Mucosa of descending colon (tissue), 3 donors: ENCODE data around the gene BAHD1. TPM values are rescaled to one million over a fixed set of nuclear protein-coding genes. Genes with fewer than 3 reads are reported as not detected.
"Not testable (repeated sequence)": the region's sequence is repeated elsewhere in the genome, so short reads cannot be mapped to it uniquely, and the experiment has no call there.

Experiments
- ATAC-seq: fragments of 200-7000 bp; cut with Tn5 transposase; one replicate; pipeline ENCODE4 v1.9.1; 2020; ENCODE audit warnings: mild to moderate bottlenecking, moderate library complexity
- DNase-seq, 3 donors: peaks; one replicate each; pipeline ENCODE4 v3.0.0-alpha.2; 2020
- H3K36me3 ChIP-seq: fragments of 200-600 bp; one replicate; pipeline ENCODE4 v1.8.0; 2021; ENCODE audit warnings: low read depth, mild to moderate bottlenecking
- H3K4me1 ChIP-seq: fragments of 200-600 bp; one replicate; pipeline ENCODE4 v1.8.0; 2021; ENCODE audit warnings: low read depth, mild to moderate bottlenecking
- H3K4me3 ChIP-seq: fragments of 200-600 bp; one replicate; pipeline ENCODE4 v1.8.0; 2021; ENCODE audit warnings: mild to moderate bottlenecking
- H3K9me3 ChIP-seq: fragments of 200-600 bp; one replicate; pipeline ENCODE4 v1.8.0; 2021; ENCODE audit warnings: mild to moderate bottlenecking
- intact Hi-C, 2 donors: fragments of 100-400 bp; cut with DNase I in 1 of 2; cut with micrococcal nuclease in 1 of 2; formaldehyde crosslinking; loops; one replicate each; pipeline versions ENCODE4 v1.11.0 to v1.11.1; 2022; cut with DNase I, micrococcal nuclease
- total RNA-seq, 3 donors: library from RNA; stranded (reverse); fragmentation: NEBNext Ultra II Directional in 2 of 3; extraction: Animal tissue kit (Norgen Biotek cat#: 25700) in 2 of 3; gene quantifications; one replicate each; pipeline versions ENCODE4 v1.2.1 to v1.2.4, GENCODE V29; 2021 to 2023
- TF ChIP-seq, protein P1 (sequence below): fragments of 200-600 bp; IDR thresholded peaks from one replicate; pipeline ENCODE4 v1.8.0; 2022; ENCODE audit warnings: antibody characterized with exemption, mild to moderate bottlenecking
- donor health status: DM: no; HTN: no; CAD: no; lungs with moderate emphysema.
- donor health status: DM: no; HTN: no; CAD: no.
- donor health status: DM: no; HTN: yes; CAD: no.

Gene BAHD1
- total RNA-seq, 3 donors from 2014 or later, result 26.9 to 32.2 (median 31.1) TPM

DNA sequence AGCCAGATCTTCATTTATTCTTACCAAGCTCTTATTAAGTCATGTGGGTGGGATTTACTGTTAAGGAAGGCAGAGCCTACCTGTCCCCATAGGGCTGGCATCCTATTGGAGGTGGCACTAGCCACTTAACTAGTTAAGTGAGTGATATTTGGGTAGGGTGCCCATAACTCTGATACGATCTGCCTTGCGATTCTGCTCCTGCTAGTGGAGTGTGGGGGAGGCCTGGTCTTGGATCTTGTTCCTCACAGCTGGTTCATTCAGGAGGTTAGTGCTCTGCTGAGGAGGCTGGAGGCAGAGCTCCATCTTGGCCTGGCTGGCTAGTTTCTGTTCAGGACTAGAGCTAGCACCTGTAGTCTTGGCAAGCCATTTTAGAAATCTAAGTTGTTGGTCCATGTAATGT lies 9.3 kb downstream of the BAHD1 start:
- H3K4me3 ChIP-seq, result no peak overlapping the region
- peaks cover 63% of the 10 kb centered on the region for H3K4me1 ChIP-seq
- TF ChIP-seq, protein P1, sequence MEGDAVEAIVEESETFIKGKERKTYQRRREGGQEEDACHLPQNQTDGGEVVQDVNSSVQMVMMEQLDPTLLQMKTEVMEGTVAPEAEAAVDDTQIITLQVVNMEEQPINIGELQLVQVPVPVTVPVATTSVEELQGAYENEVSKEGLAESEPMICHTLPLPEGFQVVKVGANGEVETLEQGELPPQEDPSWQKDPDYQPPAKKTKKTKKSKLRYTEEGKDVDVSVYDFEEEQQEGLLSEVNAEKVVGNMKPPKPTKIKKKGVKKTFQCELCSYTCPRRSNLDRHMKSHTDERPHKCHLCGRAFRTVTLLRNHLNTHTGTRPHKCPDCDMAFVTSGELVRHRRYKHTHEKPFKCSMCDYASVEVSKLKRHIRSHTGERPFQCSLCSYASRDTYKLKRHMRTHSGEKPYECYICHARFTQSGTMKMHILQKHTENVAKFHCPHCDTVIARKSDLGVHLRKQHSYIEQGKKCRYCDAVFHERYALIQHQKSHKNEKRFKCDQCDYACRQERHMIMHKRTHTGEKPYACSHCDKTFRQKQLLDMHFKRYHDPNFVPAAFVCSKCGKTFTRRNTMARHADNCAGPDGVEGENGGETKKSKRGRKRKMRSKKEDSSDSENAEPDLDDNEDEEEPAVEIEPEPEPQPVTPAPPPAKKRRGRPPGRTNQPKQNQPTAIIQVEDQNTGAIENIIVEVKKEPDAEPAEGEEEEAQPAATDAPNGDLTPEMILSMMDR, result no peak
- no peaks in the 10 kb centered on the region for H3K9me3 ChIP-seq
- DNase-seq (no peak), ATAC-seq (no peak)
- no peaks in the 10 kb centered on the region for H3K36me3 ChIP-seq
- intact Hi-C loops, result no loop called here

DNA sequence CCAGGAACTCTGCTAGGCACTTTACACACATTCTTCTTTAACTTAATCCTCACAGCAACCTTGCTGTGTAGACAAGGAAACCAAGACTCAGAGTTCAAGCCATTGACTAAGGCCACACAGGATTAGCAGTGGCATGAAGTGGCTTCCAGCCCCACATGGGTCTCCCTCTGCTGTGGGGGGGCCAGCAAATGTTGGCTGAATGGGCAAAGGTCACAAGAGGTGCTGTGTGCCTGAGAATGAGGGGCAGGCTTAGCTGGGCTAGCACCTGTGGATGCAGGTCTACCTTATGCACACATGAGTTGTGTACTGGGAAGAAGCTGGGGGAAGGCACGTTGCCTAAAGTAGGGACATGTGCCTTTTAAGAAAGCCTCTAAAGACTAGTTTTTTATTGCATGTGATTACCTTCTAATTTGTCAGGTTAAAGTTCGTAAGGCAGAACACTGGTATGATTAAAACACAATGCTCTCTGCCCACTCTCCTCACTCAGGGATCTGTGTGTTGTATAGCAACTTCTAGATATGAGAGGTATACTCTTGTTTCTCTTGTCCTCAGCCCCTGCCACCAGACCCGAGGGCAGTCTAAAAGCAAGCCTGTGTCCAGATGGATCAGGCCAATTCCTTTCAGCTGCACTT lies 10.9 kb downstream of the BAHD1 start:
- H3K4me3 ChIP-seq, result no peak overlapping the region

DNA sequence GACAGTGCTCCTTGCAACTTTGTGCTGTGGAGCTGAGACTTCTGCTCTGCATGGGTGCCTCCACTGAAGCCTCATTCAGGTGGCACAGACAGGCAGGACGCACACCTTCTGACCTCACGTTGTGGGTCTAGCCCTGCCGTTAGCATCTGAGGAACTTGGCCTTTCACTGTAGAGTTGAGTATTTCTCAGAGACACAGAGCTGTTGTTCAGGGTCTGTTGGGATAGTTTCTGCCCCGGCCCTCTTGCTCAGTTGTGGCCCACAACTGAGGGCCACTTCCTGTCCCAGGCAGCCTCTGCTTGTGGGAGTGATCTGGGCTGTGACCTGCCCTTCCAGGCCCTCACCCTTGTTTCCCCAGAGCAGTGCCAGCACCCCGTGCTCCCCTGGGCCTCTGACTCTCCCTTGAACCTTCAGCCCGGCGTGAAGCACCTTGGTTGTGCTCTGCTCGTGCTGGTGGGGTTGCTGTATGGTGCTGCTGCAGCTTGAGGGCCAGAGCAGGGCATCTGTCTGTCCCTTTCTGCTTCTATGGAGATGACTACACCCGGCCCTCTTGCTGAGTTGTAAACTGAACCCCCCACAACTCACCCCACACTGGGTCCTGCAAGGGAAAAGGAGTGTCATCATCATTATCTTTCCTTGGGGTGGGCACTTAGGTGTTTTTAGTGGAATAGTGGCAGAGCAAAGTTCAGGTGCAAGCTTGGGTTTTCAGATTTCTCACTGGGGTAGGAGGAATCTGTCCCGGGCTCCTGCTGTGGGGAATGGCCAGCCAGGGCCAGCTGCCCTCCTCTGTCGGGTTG lies 11.7 kb downstream of the BAHD1 start:
- Histone ChIP-seq H3K36me3 (no peaks in the 10 kb centered on the region), H3K4me3 (no peak overlapping the region), H3K4me1 (peaks cover 57% of the 10 kb centered on the region), H3K9me3 (no peaks in the 10 kb centered on the region)
- DNase-seq (no peak), ATAC-seq (peak; percentile 46)
- intact Hi-C loops, result no loop called here
- TF ChIP-seq, protein P1, result no peak

More for the DNA sequence above, 10.9 kb downstream of the BAHD1 start:
- intact Hi-C loops, result no loop called here
- H3K36me3 ChIP-seq, result no peaks in the 10 kb centered on the region
- ATAC-seq (peak; percentile 51), DNase-seq (no peak)
- H3K9me3 ChIP-seq, result no peaks in the 10 kb centered on the region
- TF ChIP-seq, protein P1, result no peak
- H3K4me1 ChIP-seq, result peaks cover 57% of the 10 kb centered on the region

DNA sequence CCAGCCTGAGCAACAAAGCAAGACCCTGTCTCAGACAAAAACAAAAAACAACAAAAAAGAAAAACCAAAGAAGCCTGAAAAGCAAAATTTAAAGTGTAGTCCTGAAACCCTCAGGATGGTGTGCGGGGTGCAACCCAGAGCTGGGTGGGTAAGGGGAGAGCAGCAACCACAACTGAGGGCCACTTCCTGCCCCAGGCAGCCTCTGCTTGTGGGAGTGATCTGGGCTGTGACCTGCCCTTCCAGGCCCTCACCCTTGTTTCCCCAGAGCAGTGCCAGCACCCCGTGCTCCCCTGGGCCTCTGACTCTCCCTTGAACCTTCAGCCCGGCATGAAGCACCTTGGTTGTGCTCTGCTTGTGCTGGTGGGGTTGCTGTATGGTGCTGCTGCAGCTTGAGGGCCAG lies 13.2 kb downstream of the BAHD1 start:
- H3K36me3 ChIP-seq, H3K4me3 ChIP-seq, H3K9me3 ChIP-seq, intact Hi-C loops: not testable (repeated sequence)
- peaks cover 57% of the 10 kb centered on the region for H3K4me1 ChIP-seq
- ATAC-seq (peak; percentile 31), DNase-seq (peak in 1 of 3 donors; percentile 21)

DNA sequence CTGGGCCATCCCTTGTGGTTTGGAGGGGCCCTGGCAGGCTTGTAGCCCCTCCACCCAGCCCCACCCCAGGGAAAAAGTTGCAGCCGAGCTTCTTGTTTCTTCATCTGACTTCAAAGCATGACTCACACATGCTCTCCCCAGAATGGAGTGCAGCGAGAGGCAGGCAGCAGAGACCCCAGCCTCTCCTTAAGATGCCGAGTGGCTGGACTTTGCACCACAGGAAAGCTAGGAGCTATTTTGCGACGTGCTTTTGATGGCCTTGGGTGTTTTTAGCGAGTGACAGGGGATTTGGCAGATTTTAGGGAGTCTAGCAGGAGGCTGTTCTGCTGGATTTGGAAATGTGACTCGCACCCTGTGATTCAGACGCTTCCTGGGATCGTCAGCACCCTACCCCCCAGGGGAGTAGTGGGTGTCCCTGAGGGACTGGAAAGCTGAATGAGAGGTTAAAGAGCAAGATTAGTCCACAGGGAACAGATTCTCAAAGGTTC lies 14.2 kb downstream of the BAHD1 start:
- Histone ChIP-seq H3K4me1 (peaks cover 52% of the 10 kb centered on the region), H3K36me3 (no peaks in the 10 kb centered on the region), H3K4me3 (no peak overlapping the region), H3K9me3 (no peaks in the 10 kb centered on the region)
- intact Hi-C loops, result no loop called here
- TF ChIP-seq, protein P1, result no peak
- no peak for DNase-seq
- ATAC-seq, result no peak

DNA sequence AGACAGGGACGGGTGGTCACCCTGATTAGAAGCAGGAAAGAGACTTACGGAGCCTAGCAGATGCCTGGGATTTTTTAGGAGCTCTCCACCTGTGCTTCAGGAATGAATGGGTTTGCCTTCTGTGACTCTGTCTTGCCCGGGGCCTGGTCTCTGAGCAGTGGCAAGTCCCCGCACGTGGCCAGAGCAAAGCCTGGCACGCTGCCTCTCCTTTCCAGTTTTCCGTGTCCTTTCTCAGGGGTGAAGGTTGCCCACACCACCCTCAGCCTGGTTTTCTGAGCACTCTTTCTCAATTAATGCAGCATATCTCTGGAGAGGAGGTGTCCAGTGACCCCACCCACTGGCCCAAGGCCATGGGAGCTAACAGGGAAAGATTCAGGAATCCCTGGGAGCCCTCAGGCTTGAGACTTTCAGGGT lies 15.6 kb downstream of the BAHD1 start:
- no peaks in the 10 kb centered on the region for H3K9me3 ChIP-seq
- DNase-seq (peak in 1 of 3 donors; percentile 17), ATAC-seq (no peak)
- H3K4me1 ChIP-seq, result peaks cover 40% of the 10 kb centered on the region
- H3K36me3 ChIP-seq, result no peaks in the 10 kb centered on the region
- TF ChIP-seq, protein P1, result no peak
- intact Hi-C loops, result no loop called here
- H3K4me3 ChIP-seq, result no peak overlapping the region
